Gastroesophageal sphincter (tissue), 3 donors: ENCODE data around the gene TFPT.

Experiments
- CTCF ChIP-seq, 4 experiments: fragments of 200-600 bp in 2 of 4; fragments of 450-650 bp in 2 of 4; sonication (generic) in 1 of 4; IDR thresholded peaks; one replicate each; pipeline ENCODE4 v1.5.1; 2017 to 2019; ENCODE audit warnings: antibody characterized with exemption in 4 of 4, mild to moderate bottlenecking in 2 of 4, moderate library complexity in 2 of 4
- POLR2A ChIP-seq, 2 donors: fragments of 450-650 bp; IDR thresholded peaks; one replicate each; pipeline ENCODE4 v1.6.1; 2017; ENCODE audit warnings: antibody characterized with exemption in 2 of 2, mild to moderate bottlenecking in 2 of 2, moderate library complexity in 1 of 2

- TF ChIP-seq CTCF (IDR thresholded peaks at IDR 0.05), result no peak
- TF ChIP-seq POLR2A (IDR thresholded peaks at IDR 0.05), result no peak
Observed at GRCh38 chr19:54128441-54128725, 12.9 kb upstream of the TFPT start.
